ENCODE results near the gene BBOX1.

GRCh38 chr11:27138716-27139115 is 98.1 kb downstream of the BBOX1 start:
- TF ChIP-seq, protein P1, sequence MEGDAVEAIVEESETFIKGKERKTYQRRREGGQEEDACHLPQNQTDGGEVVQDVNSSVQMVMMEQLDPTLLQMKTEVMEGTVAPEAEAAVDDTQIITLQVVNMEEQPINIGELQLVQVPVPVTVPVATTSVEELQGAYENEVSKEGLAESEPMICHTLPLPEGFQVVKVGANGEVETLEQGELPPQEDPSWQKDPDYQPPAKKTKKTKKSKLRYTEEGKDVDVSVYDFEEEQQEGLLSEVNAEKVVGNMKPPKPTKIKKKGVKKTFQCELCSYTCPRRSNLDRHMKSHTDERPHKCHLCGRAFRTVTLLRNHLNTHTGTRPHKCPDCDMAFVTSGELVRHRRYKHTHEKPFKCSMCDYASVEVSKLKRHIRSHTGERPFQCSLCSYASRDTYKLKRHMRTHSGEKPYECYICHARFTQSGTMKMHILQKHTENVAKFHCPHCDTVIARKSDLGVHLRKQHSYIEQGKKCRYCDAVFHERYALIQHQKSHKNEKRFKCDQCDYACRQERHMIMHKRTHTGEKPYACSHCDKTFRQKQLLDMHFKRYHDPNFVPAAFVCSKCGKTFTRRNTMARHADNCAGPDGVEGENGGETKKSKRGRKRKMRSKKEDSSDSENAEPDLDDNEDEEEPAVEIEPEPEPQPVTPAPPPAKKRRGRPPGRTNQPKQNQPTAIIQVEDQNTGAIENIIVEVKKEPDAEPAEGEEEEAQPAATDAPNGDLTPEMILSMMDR (IDR thresholded peaks at IDR 0.05; ENCODE audit: poor library complexity, severe bottlenecking), result no peak
- TF ChIP-seq POLR2AphosphoS5 (IDR thresholded peaks at IDR 0.05) (no peak), EZH2 (IDR thresholded peaks at IDR 0.05; ENCODE audit: borderline replicate concordance, insufficient read depth, low read length, poor library complexity, severe bottlenecking) (no peak), RAD21 (conservative IDR thresholded peaks at IDR 0.05) (no peak), EP300 (conservative IDR thresholded peaks at IDR 0.05; ENCODE audit: poor library complexity, severe bottlenecking) (no peak), TAF1 (IDR thresholded peaks at IDR 0.05; ENCODE audit: low read depth) (no peak), MXI1 (conservative IDR thresholded peaks at IDR 0.05; ENCODE audit: poor library complexity, severe bottlenecking) (no peak), SMC3 (conservative IDR thresholded peaks at IDR 0.05; ENCODE audit: poor library complexity) (no peak)
- TF ChIP-seq, protein P2, sequence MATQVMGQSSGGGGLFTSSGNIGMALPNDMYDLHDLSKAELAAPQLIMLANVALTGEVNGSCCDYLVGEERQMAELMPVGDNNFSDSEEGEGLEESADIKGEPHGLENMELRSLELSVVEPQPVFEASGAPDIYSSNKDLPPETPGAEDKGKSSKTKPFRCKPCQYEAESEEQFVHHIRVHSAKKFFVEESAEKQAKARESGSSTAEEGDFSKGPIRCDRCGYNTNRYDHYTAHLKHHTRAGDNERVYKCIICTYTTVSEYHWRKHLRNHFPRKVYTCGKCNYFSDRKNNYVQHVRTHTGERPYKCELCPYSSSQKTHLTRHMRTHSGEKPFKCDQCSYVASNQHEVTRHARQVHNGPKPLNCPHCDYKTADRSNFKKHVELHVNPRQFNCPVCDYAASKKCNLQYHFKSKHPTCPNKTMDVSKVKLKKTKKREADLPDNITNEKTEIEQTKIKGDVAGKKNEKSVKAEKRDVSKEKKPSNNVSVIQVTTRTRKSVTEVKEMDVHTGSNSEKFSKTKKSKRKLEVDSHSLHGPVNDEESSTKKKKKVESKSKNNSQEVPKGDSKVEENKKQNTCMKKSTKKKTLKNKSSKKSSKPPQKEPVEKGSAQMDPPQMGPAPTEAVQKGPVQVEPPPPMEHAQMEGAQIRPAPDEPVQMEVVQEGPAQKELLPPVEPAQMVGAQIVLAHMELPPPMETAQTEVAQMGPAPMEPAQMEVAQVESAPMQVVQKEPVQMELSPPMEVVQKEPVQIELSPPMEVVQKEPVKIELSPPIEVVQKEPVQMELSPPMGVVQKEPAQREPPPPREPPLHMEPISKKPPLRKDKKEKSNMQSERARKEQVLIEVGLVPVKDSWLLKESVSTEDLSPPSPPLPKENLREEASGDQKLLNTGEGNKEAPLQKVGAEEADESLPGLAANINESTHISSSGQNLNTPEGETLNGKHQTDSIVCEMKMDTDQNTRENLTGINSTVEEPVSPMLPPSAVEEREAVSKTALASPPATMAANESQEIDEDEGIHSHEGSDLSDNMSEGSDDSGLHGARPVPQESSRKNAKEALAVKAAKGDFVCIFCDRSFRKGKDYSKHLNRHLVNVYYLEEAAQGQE (IDR thresholded peaks at IDR 0.05; ENCODE audit: borderline replicate concordance), result no peak

All from neural cell (in vitro differentiated cells).